GM19193 (cell line): Measurements from ENCODE around the gene TCAP.

Experiments used
- POLR2A ChIP-seq: IDR thresholded peaks from 4 replicates; pipeline ENCODE4 v1.6.1; 2011; ENCODE audit not compliant: insufficient read depth, insufficient read length; ENCODE audit errors: extremely low read depth

The TCAP gene

GRCh38 chr17:39626171-39627046 is 38.7 kb upstream of the TCAP start, which contains the start of gene PPP1R1B:
Gene PPP1R1B, plus strand, starts transcription at chr17:39626952. Its CDS starts 441 bp downstream, at chr17:39627393.
- TF ChIP-seq POLR2A: no peak

DNA sequence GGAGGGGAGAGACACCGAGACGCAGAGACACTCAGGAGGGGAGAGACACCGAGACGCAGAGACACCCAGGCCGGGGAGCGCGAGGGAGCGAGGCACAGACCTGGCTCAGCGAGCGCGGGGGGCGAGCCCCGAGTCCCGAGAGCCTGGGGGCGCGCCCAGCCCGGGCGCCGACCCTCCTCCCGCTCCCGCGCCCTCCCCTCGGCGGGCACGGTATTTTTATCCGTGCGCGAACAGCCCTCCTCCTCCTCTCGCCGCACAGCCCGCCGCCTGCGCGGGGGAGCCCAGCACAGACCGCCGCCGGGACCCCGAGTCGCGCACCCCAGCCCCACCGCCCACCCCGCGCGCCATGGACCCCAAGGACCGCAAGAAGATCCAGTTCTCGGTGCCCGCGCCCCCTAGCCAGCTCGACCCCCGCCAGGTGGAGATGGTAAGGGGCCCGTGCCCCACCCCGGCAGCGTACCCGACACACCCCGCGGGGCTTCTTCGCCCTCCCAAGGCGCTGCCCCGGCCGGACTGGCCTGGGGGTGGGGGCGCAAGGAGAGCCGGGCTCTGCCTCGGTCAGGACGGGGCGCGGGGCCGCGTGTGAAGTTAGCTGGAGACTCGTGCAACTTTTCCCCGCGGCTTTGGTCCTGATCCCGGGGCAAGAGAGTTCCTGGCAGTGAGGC is 38.0 kb upstream of the TCAP start:
- TF ChIP-seq POLR2A: no peak

GRCh38 chr17:39627712-39628516 is 37.2 kb upstream of the TCAP start:
- TF ChIP-seq POLR2A: no peak

DNA sequence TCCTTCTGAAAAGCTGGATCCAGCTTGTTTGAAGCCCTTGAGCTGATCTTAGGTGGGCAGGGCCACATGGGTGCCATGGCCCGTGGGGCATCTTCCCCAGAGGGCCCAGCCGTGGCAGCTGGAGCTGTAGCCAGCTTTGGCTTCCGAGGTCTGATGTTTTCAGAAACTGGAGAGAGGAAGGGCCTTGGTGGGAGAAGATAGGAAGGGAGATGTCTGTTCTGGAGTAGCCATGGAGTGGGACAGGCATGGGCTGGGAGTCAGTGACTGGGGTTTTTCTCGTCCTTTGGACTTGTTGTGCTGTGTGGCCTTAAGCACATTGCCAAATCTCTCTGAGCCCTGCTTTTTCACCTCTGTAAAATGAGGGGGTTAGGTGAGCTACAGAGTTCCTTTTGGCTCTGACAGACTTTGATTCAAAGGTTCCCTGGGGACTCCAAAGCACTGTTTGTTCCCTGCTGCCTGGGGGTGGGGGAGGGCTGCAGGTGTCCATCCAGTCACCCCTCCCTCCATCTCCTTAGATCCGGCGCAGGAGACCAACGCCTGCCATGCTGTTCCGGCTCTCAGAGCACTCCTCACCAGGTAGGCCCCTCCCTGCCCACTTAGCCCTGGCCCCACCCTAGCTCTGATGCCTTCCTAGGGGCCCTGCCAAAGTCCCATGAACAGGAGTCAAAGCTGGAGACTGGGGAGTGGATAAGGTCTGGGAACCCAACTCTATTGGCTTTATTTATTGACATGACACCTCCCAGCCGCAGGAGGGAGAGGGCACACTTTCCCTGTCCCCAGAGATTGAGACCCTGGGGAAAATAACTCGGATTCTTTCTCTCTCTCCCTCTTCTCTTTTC is 36.3 kb upstream of the TCAP start:
- TF ChIP-seq POLR2A: no peak

GRCh38 chr17:39629494-39629880 is 35.7 kb upstream of the TCAP start:
- TF ChIP-seq POLR2A: no peak

GRCh38 chr17:39629898-39630297 is 35.3 kb upstream of the TCAP start:
- no peak for TF ChIP-seq POLR2A

DNA sequence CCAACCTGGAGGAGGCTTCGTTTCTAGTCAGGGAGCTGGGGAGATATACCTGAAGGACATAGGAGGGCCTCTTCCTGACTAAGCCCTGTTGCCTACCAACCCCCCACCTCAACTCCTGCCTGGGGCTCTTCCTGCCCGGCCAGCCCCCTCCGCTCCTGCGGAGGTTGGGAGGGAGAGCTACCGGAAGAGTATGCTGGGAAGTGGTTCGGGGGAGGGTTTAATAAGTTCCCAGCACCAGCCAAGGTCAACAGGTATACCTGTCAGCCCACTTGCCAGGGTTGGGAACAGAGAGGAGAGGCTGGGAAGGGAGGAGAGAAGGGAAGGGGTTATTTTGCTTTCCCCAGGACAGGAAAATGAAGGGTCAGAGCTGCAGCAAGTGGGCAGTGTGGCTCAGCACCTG is 33.7 kb upstream of the TCAP start:
- no peak for TF ChIP-seq POLR2A

- no peak for TF ChIP-seq POLR2A
These were observed 32.8 kb upstream of the TCAP start for GRCh38 chr17:39632153-39632941.

DNA sequence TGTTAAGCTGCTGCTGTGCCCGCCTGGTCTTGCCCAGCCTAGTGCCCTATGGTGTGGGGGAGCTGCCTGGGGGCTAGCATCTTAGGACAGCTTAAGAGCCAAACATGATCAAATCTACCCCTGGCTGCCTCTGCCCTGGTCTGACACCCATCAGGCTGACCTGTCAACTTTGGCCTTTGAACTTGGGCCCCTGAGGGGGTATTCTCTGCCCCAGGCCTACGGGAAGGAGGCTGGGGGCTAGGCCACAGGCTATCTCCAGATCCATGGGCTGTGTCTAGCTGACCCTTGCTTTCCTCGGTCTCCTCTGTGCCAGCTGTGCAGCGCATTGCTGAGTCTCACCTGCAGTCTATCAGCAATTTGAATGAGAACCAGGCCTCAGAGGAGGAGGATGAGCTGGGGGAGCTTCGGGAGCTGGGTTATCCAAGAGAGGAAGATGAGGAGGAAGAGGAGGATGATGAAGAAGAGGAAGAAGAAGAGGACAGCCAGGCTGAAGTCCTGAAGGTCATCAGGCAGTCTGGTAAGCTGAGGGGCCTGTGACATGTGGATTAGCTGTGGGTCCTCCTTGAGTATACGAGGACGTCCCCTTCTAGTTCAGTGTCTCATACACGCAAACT is 31.5 kb upstream of the TCAP start:
- no peak for TF ChIP-seq POLR2A

DNA sequence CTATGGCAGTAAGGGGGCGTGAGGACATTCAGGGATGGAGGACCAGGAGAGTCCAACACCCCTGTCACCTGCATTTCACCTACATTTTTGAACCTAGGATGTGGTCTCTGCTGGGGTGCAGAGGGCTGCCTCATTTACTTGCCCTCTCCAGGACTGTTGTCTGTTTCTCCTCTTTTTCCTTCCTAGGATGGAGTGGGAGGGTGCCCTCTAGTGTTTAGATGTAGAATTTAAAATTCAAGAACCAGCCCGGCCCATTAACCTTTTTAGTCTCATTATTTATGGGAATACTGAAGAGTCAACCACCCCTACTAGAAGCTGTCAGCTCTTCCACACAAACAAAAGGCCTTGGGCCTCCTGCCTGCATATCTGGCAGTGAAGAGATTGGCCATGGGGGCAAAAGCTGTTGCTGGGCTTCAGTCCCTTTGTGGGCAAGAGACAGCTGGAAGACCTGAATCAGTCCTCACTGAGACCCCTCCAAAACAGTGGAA is 30.7 kb upstream of the TCAP start:
- TF ChIP-seq POLR2A: no peak

DNA sequence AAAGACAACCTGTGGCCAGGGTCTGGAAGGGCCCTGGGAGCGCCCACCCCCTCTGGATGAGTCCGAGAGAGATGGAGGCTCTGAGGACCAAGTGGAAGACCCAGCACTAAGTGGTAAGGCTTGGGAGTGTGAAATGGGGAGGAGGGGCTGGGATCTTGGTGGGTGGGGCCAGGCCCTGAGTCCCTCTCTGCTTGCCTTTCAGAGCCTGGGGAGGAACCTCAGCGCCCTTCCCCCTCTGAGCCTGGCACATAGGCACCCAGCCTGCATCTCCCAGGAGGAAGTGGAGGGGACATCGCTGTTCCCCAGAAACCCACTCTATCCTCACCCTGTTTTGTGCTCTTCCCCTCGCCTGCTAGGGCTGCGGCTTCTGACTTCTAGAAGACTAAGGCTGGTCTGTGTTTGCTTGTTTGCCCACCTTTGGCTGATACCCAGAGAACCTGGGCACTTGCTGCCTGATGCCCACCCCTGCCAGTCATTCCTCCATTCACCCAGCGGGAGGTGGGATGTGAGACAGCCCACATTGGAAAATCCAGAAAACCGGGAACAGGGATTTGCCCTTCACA is 29.5 kb upstream of the TCAP start:
- TF ChIP-seq POLR2A: no peak

GRCh38 chr17:39636587-39636926 is 28.6 kb upstream of the TCAP start:
- TF ChIP-seq POLR2A: no peak

GRCh38 chr17:39636927-39637736 is 28.0 kb upstream of the TCAP start, which contains the start of gene STARD3:
Gene STARD3, plus strand, starts transcription at chr17:39637144. Its CDS starts 16,388 bp downstream, at chr17:39653532.
- peak; percentile 76 for TF ChIP-seq POLR2A

DNA sequence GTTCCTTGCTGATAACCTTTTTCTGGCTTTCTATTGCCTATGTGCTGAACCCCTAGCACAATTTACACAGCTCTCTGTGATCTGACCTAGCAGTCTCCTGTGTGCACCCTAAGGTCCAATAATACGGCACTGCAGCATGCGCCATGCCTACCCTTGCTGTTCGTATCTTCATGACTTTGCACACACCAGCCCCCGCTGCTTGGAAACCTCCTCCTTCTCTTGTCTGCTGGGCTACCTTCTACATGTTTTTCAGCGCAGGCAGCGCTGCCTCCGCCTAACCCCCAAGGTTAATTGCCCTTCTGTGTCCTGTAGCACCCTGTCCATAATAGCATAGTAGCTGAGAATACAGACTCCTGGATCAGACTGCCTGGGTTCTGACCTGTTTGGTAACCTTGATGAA is 26.8 kb upstream of the TCAP start:
- TF ChIP-seq POLR2A: no peak
